ENCODE data around the gene SMC2.

The SMC2 gene

DNA sequence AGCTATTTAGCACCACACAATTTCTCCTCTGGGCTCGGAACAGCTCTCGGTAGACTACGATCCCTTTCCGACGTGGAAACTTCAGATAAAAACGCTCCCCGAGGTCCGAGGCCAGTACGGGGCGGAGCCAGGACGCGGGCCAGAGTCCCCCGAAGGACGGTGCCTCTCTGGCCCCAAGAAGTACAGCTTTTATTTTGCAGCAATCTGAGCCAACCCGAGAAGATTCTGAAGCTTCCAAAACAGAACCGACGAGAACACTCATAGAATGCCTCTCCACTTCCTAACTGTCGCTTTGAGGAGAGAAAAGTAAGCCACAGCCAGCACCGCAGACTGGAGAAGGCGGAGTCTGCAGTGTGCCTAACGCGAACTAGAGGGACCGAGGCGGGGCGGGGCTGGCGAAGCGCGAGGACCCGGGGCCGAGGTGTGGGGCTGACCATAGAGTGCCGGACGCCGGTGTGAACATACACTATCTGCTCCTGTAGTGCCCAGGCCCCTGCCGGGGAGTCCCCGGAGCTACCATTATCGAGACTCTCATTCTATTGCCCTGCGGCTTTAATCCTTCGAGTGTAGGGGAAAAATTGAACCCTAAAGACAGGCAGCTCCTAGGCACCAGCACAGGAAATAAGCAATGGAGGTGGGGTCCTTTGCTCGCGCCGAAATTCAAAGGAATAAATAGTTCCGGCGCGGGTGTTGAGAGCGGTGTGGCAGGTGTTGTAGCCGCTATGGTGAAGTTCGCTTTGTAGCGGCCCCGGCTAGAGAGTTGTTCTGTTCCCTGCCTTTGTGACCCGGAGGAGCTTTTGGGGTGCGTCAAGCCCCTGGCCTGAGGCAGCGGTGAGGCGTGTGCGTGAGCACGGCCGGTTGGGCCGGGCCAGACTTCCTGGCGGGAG, at the start of gene SMC2:
TSS of gene SMC2 (plus strand) at position 663 of the 887 bp plus-strand sequence. CDS start 1,076 bp downstream, outside the sequence.
- Histone ChIP-seq H3K36me3 (no peaks in the 10 kb centered on the region), H3K4me1 (peaks cover 0 to 27% (median 15%) of the 10 kb centered on the region in 4 donors), H3K27me3 (no peaks in the 10 kb centered on the region), H3K27ac (peak within 1 kb of the TSS; percentile 91 to 92), H3K4me3 (peak within 1 kb of the TSS; percentile 63 to 67), H3K9me3 (no peaks in the 10 kb centered on the region)
- intact Hi-C loops (cut with DNase I; ENCODE audit: low total_unique reads), result loop anchor here (10.0 kb wide), 1 partner anchor 651 kb away; the partner anchor contains the start of gene NIPSNAP3A
- DNase-seq, result peak; percentile 91 to 95
- TF ChIP-seq CTCF (IDR thresholded peaks at IDR 0.05), result no peak

DNA sequence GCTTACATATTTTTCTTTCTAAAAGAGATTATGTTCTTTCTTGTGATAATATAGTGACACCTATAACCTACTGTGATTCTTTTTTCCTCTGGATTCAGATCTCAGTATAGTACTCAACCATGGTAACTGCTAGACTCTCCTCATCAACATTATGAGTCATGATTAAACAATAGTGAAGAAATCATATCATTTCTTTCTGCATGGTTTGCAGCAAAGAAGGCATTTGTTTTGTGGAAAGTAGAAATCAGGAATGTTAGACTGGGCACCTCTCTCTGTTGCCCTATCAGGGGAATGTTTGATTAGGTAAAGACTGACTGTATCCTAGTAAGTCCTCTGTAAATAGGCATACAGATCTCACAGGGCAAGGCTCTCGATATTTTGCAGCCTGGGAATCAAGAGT, 25.6 kb upstream of the SMC2 start:
- no peaks in the 10 kb centered on the region for H3K9me3 ChIP-seq
- no peaks in the 10 kb centered on the region for H3K36me3 ChIP-seq
- DNase-seq, result no peak
- H3K27ac ChIP-seq, result no peak overlapping the region
- TF ChIP-seq CTCF (IDR thresholded peaks at IDR 0.05), result no peak
- no peak overlapping the region for H3K4me3 ChIP-seq
- no peaks in the 10 kb centered on the region for H3K27me3 ChIP-seq
- H3K4me1 ChIP-seq, result peaks cover 0 to 12% (median 5%) of the 10 kb centered on the region in 4 donors
- intact Hi-C loops (cut with DNase I; ENCODE audit: low total_unique reads), result no loop called here

DNA sequence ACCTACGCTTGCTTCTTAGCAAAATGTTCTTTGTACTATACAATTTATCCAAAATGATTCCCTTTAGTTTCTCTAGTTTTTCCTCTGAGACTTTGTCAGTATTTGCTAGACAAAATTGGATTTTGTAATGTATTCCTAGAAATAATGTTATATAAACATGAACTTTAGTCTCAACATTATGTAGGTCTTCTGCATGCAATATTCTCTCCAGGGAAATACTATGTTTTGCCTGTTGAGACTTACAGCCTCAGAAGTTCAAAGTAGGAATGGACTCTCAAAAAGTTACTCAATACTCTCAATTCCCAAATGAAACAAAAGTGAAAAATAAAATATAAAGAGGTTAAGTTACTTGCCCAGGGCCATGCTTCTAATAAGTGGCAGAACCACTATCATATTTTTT, 24.8 kb upstream of the SMC2 start:
- no peaks in the 10 kb centered on the region for H3K9me3 ChIP-seq
- no peaks in the 10 kb centered on the region for H3K27me3 ChIP-seq
- H3K36me3 ChIP-seq, result no peaks in the 10 kb centered on the region
- no peak for TF ChIP-seq CTCF (IDR thresholded peaks at IDR 0.05)
- no peak overlapping the region for H3K27ac ChIP-seq
- DNase-seq, result no peak
- peaks cover 0 to 19% (median 10%) of the 10 kb centered on the region in 4 donors for H3K4me1 ChIP-seq
- intact Hi-C loops (cut with DNase I; ENCODE audit: low total_unique reads), result no loop called here
- H3K4me3 ChIP-seq, result no peak overlapping the region

GRCh38 chr9:104071589-104071988, 22.5 kb upstream of the SMC2 start:
- Histone ChIP-seq H3K4me1 (peaks cover 0 to 42% (median 21%) of the 10 kb centered on the region in 4 donors), H3K27me3 (no peaks in the 10 kb centered on the region), H3K36me3 (no peaks in the 10 kb centered on the region), H3K9me3 (no peaks in the 10 kb centered on the region), H3K27ac (no peak overlapping the region), H3K4me3 (no peak overlapping the region)
- no peak for DNase-seq
- intact Hi-C loops (cut with DNase I; ENCODE audit: low total_unique reads), result no loop called here
- TF ChIP-seq CTCF (IDR thresholded peaks at IDR 0.05), result no peak

GRCh38 chr9:104073098-104073769, 20.9 kb upstream of the SMC2 start:
- TF ChIP-seq CTCF (IDR thresholded peaks at IDR 0.05), result no peak
- no peak overlapping the region for H3K4me3 ChIP-seq
- no peaks in the 10 kb centered on the region for H3K36me3 ChIP-seq
- DNase-seq, result no peak
- no peaks in the 10 kb centered on the region for H3K27me3 ChIP-seq
- H3K9me3 ChIP-seq, result no peaks in the 10 kb centered on the region
- peaks cover 0 to 44% (median 21%) of the 10 kb centered on the region in 4 donors for H3K4me1 ChIP-seq
- peak overlapping the region; percentile 7 to 18 for H3K27ac ChIP-seq
- intact Hi-C loops (cut with DNase I; ENCODE audit: low total_unique reads), result no loop called here

Data from tibial artery (tissue), 4 donors.